SH-SY5Y (cell line): ENCODE data around the gene PRDX5.

ENCODE experiments used
- GATA2 ChIP-seq: IDR thresholded peaks from 2 replicates; pipeline ENCODE4 v1.6.1; 2011; ENCODE audit warnings: mild to moderate bottlenecking, low read depth, low read length
- GATA3 ChIP-seq: IDR thresholded peaks from 2 replicates; pipeline ENCODE4 v1.6.1; 2011; ENCODE audit warnings: low read depth, mild to moderate bottlenecking, low read length, moderate library complexity

- TF ChIP-seq GATA2 (no peak), GATA3 (no peak)
Measured at GRCh38 chr11:64296830-64297698, 20.9 kb upstream of the PRDX5 start.
